Activated naive CD4-positive, alpha-beta T cell treated with anti-CD3 and anti-CD28 coated beads, Interleukin-2, amount 50 U/mL, for 24 hours (primary cell): Measurements from ENCODE around the gene SLC2A3.
"Not testable (repeated sequence)": the region's sequence is repeated elsewhere in the genome, so short reads cannot be mapped to it uniquely, and the experiment has no call there.

ENCODE experiments used
- H3K27ac Mint-ChIP-seq: one replicate; pipeline ENCODE4 v1.8.0; 2021; ENCODE audit warnings: mild to moderate bottlenecking, mixed read lengths
- H3K27me3 Mint-ChIP-seq: one replicate; pipeline ENCODE4 v1.8.0; 2021; ENCODE audit warnings: mixed read lengths
- H3K36me3 Mint-ChIP-seq: one replicate; pipeline ENCODE4 v1.8.0; 2021; ENCODE audit warnings: mixed read lengths
- H3K4me1 Mint-ChIP-seq: one replicate; pipeline ENCODE4 v1.8.0; 2021; ENCODE audit warnings: mixed read lengths
- H3K4me3 Mint-ChIP-seq: one replicate; pipeline ENCODE4 v1.8.0; 2021; ENCODE audit warnings: mild to moderate bottlenecking, mixed read lengths
- H3K9me3 Mint-ChIP-seq: one replicate; pipeline ENCODE4 v1.8.0; 2021; ENCODE audit warnings: mixed read lengths

The SLC2A3 gene

GRCh38 chr12:7961395-7962178, 25.6 kb upstream of the SLC2A3 start:
- H3K36me3 Mint-ChIP-seq: peaks cover 2% of the 10 kb centered on the region
- H3K27ac Mint-ChIP-seq: peak overlapping the region; percentile 46
- no peaks in the 10 kb centered on the region for H3K27me3 Mint-ChIP-seq
- H3K4me1 Mint-ChIP-seq: peaks cover 45% of the 10 kb centered on the region
- no peaks in the 10 kb centered on the region for H3K9me3 Mint-ChIP-seq
- no peak overlapping the region for H3K4me3 Mint-ChIP-seq

- Mint-ChIP-seq H3K9me3 (no peaks in the 10 kb centered on the region), H3K36me3 (peaks cover 2% of the 10 kb centered on the region), H3K27me3 (no peaks in the 10 kb centered on the region), H3K4me3 (peak overlapping the region; percentile 88), H3K4me1 (peaks cover 45% of the 10 kb centered on the region), H3K27ac (peak overlapping the region; percentile 98)
These were observed 23.7 kb upstream of the SLC2A3 start for GRCh38 chr12:7959701-7960121.

GRCh38 chr12:7959278-7959677, 23.3 kb upstream of the SLC2A3 start:
- peaks cover 45% of the 10 kb centered on the region for H3K4me1 Mint-ChIP-seq
- H3K36me3 Mint-ChIP-seq: peaks cover 2% of the 10 kb centered on the region
- peak overlapping the region; percentile 98 for H3K27ac Mint-ChIP-seq
- peak overlapping the region; percentile 88 for H3K4me3 Mint-ChIP-seq
- no peaks in the 10 kb centered on the region for H3K27me3 Mint-ChIP-seq
- H3K9me3 Mint-ChIP-seq: no peaks in the 10 kb centered on the region

- H3K36me3 Mint-ChIP-seq, H3K27ac Mint-ChIP-seq, H3K27me3 Mint-ChIP-seq, H3K4me3 Mint-ChIP-seq, H3K9me3 Mint-ChIP-seq: not testable (repeated sequence)
- H3K4me1 Mint-ChIP-seq: peaks cover 21% of the 10 kb centered on the region
These were observed 18.9 kb upstream of the SLC2A3 start for GRCh38 chr12:7954877-7955276.

- not testable (repeated sequence) for H3K4me3 Mint-ChIP-seq, H3K27ac Mint-ChIP-seq, H3K27me3 Mint-ChIP-seq, H3K36me3 Mint-ChIP-seq, H3K9me3 Mint-ChIP-seq
- peaks cover 16% of the 10 kb centered on the region for H3K4me1 Mint-ChIP-seq
These were observed 18.4 kb upstream of the SLC2A3 start for GRCh38 chr12:7954418-7954817.

GRCh38 chr12:7953912-7954311, 17.9 kb upstream of the SLC2A3 start:
- H3K27me3 Mint-ChIP-seq, H3K4me3 Mint-ChIP-seq, H3K9me3 Mint-ChIP-seq, H3K36me3 Mint-ChIP-seq: not testable (repeated sequence)
- peaks cover 13% of the 10 kb centered on the region for H3K4me1 Mint-ChIP-seq
- peak overlapping the region; percentile 72 for H3K27ac Mint-ChIP-seq

- H3K27me3 Mint-ChIP-seq: no peaks in the 10 kb centered on the region
- H3K9me3 Mint-ChIP-seq: no peaks in the 10 kb centered on the region
- peaks cover 4% of the 10 kb centered on the region for H3K4me1 Mint-ChIP-seq
- H3K4me3 Mint-ChIP-seq: no peak overlapping the region
- H3K27ac Mint-ChIP-seq: no peak overlapping the region
- no peaks in the 10 kb centered on the region for H3K36me3 Mint-ChIP-seq
These were observed 15.7 kb upstream of the SLC2A3 start for GRCh38 chr12:7951671-7952070.

GRCh38 chr12:7950230-7950943, 14.4 kb upstream of the SLC2A3 start:
- not testable (repeated sequence) for H3K27me3 Mint-ChIP-seq, H3K4me3 Mint-ChIP-seq, H3K36me3 Mint-ChIP-seq, H3K9me3 Mint-ChIP-seq, H3K27ac Mint-ChIP-seq, H3K4me1 Mint-ChIP-seq

- peaks cover 4% of the 10 kb centered on the region for H3K4me1 Mint-ChIP-seq
- no peak overlapping the region for H3K27ac Mint-ChIP-seq
- no peak overlapping the region for H3K4me3 Mint-ChIP-seq
These were observed 12.7 kb upstream of the SLC2A3 start for GRCh38 chr12:7948589-7949260.

GRCh38 chr12:7947011-7947410, 11.0 kb upstream of the SLC2A3 start:
- no peaks in the 10 kb centered on the region for H3K36me3 Mint-ChIP-seq
- H3K4me3 Mint-ChIP-seq: no peak overlapping the region
- H3K4me1 Mint-ChIP-seq: peaks cover 4% of the 10 kb centered on the region
- H3K27ac Mint-ChIP-seq: no peak overlapping the region
- H3K27me3 Mint-ChIP-seq: no peaks in the 10 kb centered on the region
- no peaks in the 10 kb centered on the region for H3K9me3 Mint-ChIP-seq

More at GRCh38 chr12:7948589-7949260, 12.7 kb upstream of the SLC2A3 start:
- no peaks in the 10 kb centered on the region for H3K9me3 Mint-ChIP-seq
- no peaks in the 10 kb centered on the region for H3K27me3 Mint-ChIP-seq
- H3K36me3 Mint-ChIP-seq: no peaks in the 10 kb centered on the region

GRCh38 chr12:7944760-7945159, 8.8 kb upstream of the SLC2A3 start:
- not testable (repeated sequence) for H3K27me3 Mint-ChIP-seq, H3K9me3 Mint-ChIP-seq, H3K36me3 Mint-ChIP-seq, H3K27ac Mint-ChIP-seq, H3K4me1 Mint-ChIP-seq, H3K4me3 Mint-ChIP-seq

- H3K36me3 Mint-ChIP-seq: no peaks in the 10 kb centered on the region
- H3K4me1 Mint-ChIP-seq: peaks cover 8% of the 10 kb centered on the region
- no peak overlapping the region for H3K4me3 Mint-ChIP-seq
- no peaks in the 10 kb centered on the region for H3K27me3 Mint-ChIP-seq
- H3K27ac Mint-ChIP-seq: no peak overlapping the region
- H3K9me3 Mint-ChIP-seq: no peaks in the 10 kb centered on the region
These were observed 4.9 kb upstream of the SLC2A3 start for GRCh38 chr12:7940906-7941305.

GRCh38 chr12:7937833-7938506, 2.0 kb upstream of the SLC2A3 start:
- Mint-ChIP-seq H3K4me3 (peak overlapping the region; percentile 40), H3K9me3 (no peaks in the 10 kb centered on the region), H3K36me3 (no peaks in the 10 kb centered on the region), H3K27me3 (no peaks in the 10 kb centered on the region), H3K4me1 (peaks cover 8% of the 10 kb centered on the region), H3K27ac (peak overlapping the region; percentile 73)

- Mint-ChIP-seq H3K27ac (no peak overlapping the region), H3K9me3 (no peaks in the 10 kb centered on the region), H3K27me3 (no peaks in the 10 kb centered on the region), H3K36me3 (peaks cover 9% of the 10 kb centered on the region), H3K4me1 (peaks cover 25% of the 10 kb centered on the region), H3K4me3 (no peak overlapping the region)
These were observed 996 bp downstream of the SLC2A3 start for GRCh38 chr12:7934889-7935492.

GRCh38 chr12:7934091-7934888, 1.7 kb downstream of the SLC2A3 start:
- Mint-ChIP-seq H3K4me3 (no peak overlapping the region), H3K4me1 (peaks cover 28% of the 10 kb centered on the region), H3K27me3 (no peaks in the 10 kb centered on the region), H3K9me3 (no peaks in the 10 kb centered on the region), H3K27ac (no peak overlapping the region), H3K36me3 (peaks cover 9% of the 10 kb centered on the region)
